Activated naive CD8-positive, alpha-beta T cell treated with anti-CD3 and anti-CD28 coated beads, Interleukin-2, amount 50 U/mL, for 16 hours (primary cell): ENCODE data around the gene RGS17.

Source experiments
- DNase-seq: peaks from one replicate; pipeline ENCODE4 v3.0.0-alpha.2; 2020; ENCODE audit warnings: low read depth, low spot score

Gene RGS17

GRCh38 chr6:153084393-153084792 lies 46.7 kb downstream of the RGS17 start:
- no peak for DNase-seq

GRCh38 chr6:153083869-153084268 lies 47.2 kb downstream of the RGS17 start:
- no peak for DNase-seq

- no peak for DNase-seq
These were observed 49.2 kb downstream of the RGS17 start for GRCh38 chr6:153081914-153082313.

GRCh38 chr6:153076431-153076830 lies 54.7 kb downstream of the RGS17 start:
- no peak for DNase-seq

- no peak for DNase-seq
These were observed 56.3 kb downstream of the RGS17 start for GRCh38 chr6:153074761-153075160.

- DNase-seq: no peak
These were observed 57.2 kb downstream of the RGS17 start for GRCh38 chr6:153073841-153074240.

GRCh38 chr6:153070756-153071155 lies 60.3 kb downstream of the RGS17 start:
- DNase-seq: no peak

GRCh38 chr6:153069897-153070296 lies 61.2 kb downstream of the RGS17 start:
- DNase-seq: no peak

GRCh38 chr6:153065222-153065621 lies 65.9 kb downstream of the RGS17 start:
- DNase-seq: no peak

GRCh38 chr6:153063936-153064335 lies 67.1 kb downstream of the RGS17 start:
- no peak for DNase-seq

- no peak for DNase-seq
These were observed 68.6 kb downstream of the RGS17 start for GRCh38 chr6:153062516-153062915.

GRCh38 chr6:153059757-153060156 lies 71.3 kb downstream of the RGS17 start:
- no peak for DNase-seq

- no peak for DNase-seq
These were observed 71.8 kb downstream of the RGS17 start for GRCh38 chr6:153059311-153059710.

GRCh38 chr6:153058909-153059308 lies 72.2 kb downstream of the RGS17 start:
- DNase-seq: no peak

- DNase-seq: no peak
These were observed 72.8 kb downstream of the RGS17 start for GRCh38 chr6:153058291-153058690.

GRCh38 chr6:153056308-153056707 lies 74.8 kb downstream of the RGS17 start:
- no peak for DNase-seq

- DNase-seq: no peak
These were observed 79.3 kb downstream of the RGS17 start for GRCh38 chr6:153051801-153052200.

GRCh38 chr6:153048631-153049030 lies 82.5 kb downstream of the RGS17 start:
- no peak for DNase-seq

- DNase-seq: no peak
These were observed 83.7 kb downstream of the RGS17 start for GRCh38 chr6:153047386-153047785.

GRCh38 chr6:153045271-153045670 lies 85.8 kb downstream of the RGS17 start:
- DNase-seq: no peak

- no peak for DNase-seq
These were observed 86.8 kb downstream of the RGS17 start for GRCh38 chr6:153044295-153044694.

- no peak for DNase-seq
These were observed 87.4 kb downstream of the RGS17 start for GRCh38 chr6:153043719-153044118.

- no peak for DNase-seq
These were observed 92.6 kb downstream of the RGS17 start for GRCh38 chr6:153038378-153039057.

- DNase-seq: no peak
These were observed 96.9 kb downstream of the RGS17 start for GRCh38 chr6:153034139-153034538.
